ENCODE data around the gene CRYBG1. TPM values are rescaled to one million over a fixed set of nuclear protein-coding genes. Genes with fewer than 3 reads are reported as not detected.

Gene CRYBG1
- total and polyA plus RNA-seq, 2 donors (not counting 3 experiments of a cell fraction or from before 2014, with no cell fraction given), result 4.1 to 30.1 TPM

DNA sequence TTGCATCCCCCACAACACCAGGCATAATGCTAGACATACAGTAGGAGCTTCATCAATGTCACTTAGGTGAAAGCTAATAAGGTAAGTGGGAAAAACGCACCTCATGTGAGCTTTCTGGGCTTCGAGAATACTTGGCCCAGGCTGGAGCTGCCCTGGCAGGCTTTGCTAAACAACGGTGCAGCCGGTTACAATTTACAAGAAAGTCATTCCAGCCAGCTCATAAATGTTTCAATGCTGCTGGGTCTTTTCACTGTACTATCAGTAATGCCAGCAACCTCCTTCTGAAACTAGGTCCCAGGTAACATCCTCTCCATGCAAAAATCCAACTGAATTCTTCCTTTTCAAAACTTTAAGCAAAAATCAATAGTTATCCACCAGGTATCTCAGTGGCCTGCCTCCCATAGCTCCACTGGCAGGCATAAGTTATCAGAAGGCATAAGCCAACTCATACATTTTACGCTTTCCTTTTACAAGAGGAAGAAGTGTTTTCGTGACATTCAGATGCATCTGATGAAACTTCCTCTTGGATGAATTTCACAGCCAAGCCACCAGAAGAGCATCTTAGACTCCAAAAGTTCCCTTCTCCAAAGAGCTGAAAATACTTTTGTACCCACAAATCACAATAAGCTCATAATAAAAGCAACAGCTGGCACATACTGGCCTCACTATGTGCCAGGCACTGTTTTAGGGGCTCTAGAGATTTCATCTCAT is 212.5 kb downstream of the CRYBG1 start:
- dilution Hi-C loops (cut with MboI; ENCODE audit: extremely low pct_ligation_motif_present, low sequenced_read_pairs), result loop anchor here (25.0 kb wide), 1 partner anchor 136 kb away; no protein-coding TSS in a partner anchor

More for the DNA sequence above, 212.5 kb downstream of the CRYBG1 start:
- no peaks in the 10 kb centered on the region for H3K79me2 ChIP-seq (ENCODE audit: control insufficient read depth, insufficient read depth, low read length)
- intact Hi-C loops (cut with micrococcal nuclease), result no loop called here
- H2AFZ ChIP-seq (ENCODE audit: low read depth, low read length), result no peak overlapping the region
- CTCF ChIA-PET, result interaction anchor here (1.1 to 23.4 kb wide), 4 partner anchors 35 to 406 kb away, joined by 3 to 397 read pairs (median 5); partner anchors contain the start of gene CRYBG1
- H3K9ac ChIP-seq (replicated peaks; ENCODE audit: extremely low read depth, insufficient read depth, low read length), result no peak overlapping the region
- FAIRE-seq (no peak), DNase-seq (ENCODE audit: low read depth, low spot score) (no peak)
- H3K4me1 ChIP-seq (ENCODE audit: control insufficient read depth, extremely low read depth, insufficient read depth, low read length), result peaks cover 9% of the 10 kb centered on the region
- H3K4me3 ChIP-seq (replicated peaks in 1 of 3; ENCODE audit: insufficient read depth in 1 of 3, low read depth in 1 of 3, low read length in 3 of 3), result no peak overlapping the region
- no peak for TF ChIP-seq EZH2 (IDR thresholded peaks at IDR 0.05; ENCODE audit: borderline replicate concordance, low read depth, low read length, severe bottlenecking)
- no peak for TF ChIP-seq GATA2 (IDR thresholded peaks at IDR 0.05; ENCODE audit: insufficient read depth, insufficient read length, low read depth, low read length)
- TF ChIP-seq, protein P1, sequence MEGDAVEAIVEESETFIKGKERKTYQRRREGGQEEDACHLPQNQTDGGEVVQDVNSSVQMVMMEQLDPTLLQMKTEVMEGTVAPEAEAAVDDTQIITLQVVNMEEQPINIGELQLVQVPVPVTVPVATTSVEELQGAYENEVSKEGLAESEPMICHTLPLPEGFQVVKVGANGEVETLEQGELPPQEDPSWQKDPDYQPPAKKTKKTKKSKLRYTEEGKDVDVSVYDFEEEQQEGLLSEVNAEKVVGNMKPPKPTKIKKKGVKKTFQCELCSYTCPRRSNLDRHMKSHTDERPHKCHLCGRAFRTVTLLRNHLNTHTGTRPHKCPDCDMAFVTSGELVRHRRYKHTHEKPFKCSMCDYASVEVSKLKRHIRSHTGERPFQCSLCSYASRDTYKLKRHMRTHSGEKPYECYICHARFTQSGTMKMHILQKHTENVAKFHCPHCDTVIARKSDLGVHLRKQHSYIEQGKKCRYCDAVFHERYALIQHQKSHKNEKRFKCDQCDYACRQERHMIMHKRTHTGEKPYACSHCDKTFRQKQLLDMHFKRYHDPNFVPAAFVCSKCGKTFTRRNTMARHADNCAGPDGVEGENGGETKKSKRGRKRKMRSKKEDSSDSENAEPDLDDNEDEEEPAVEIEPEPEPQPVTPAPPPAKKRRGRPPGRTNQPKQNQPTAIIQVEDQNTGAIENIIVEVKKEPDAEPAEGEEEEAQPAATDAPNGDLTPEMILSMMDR (IDR thresholded peaks at IDR 0.05; ENCODE audit: extremely low read depth in 1 of 2, insufficient read depth in 1 of 2, low read depth in 1 of 2, low read length in 2 of 2), result no peak
- no peak for TF ChIP-seq POLR2AphosphoS5 (IDR thresholded peaks at IDR 0.05; ENCODE audit: insufficient read depth, low read depth, low read length)
- no peak for TF ChIP-seq JUN (IDR thresholded peaks at IDR 0.05; ENCODE audit: borderline replicate concordance, insufficient read depth, insufficient read length, low read depth)
- TF ChIP-seq, protein P2, sequence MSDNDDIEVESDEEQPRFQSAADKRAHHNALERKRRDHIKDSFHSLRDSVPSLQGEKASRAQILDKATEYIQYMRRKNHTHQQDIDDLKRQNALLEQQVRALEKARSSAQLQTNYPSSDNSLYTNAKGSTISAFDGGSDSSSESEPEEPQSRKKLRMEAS (IDR thresholded peaks at IDR 0.05; ENCODE audit: insufficient read depth, insufficient read length), result no peak
- no peak for TF ChIP-seq MYC (IDR thresholded peaks at IDR 0.05; ENCODE audit: low read depth, low read length)
- no peak for TF ChIP-seq POLR2A (IDR thresholded peaks at IDR 0.05; ENCODE audit: low read depth, low read length)
- TF ChIP-seq FOS (IDR thresholded peaks at IDR 0.05; ENCODE audit: borderline replicate concordance, insufficient read depth, low read length), result no peak
- no peaks in the 10 kb centered on the region for H3K27me3 ChIP-seq (ENCODE audit: control insufficient read depth in 2 of 2, insufficient read depth in 2 of 2, low read length in 2 of 2)
- no peak overlapping the region for H3K27ac ChIP-seq (ENCODE audit: insufficient read depth, low read depth, low read length)
- no peaks in the 10 kb centered on the region for H3K9me1 ChIP-seq (replicated peaks; ENCODE audit: control insufficient read depth, extremely low read depth, insufficient read depth, low read length)
- POLR2A ChIA-PET, result no interaction called here
- no TSS peak for BruUV-seq (replicated peaks)
- no peaks in the 10 kb centered on the region for H3K9me3 ChIP-seq (replicated peaks; ENCODE audit: control insufficient read depth, insufficient read depth, low read length)
- H4K20me1 ChIP-seq (replicated peaks; ENCODE audit: control insufficient read depth, extremely low read depth, insufficient read depth, low read length), result no peaks in the 10 kb centered on the region
- peaks cover 0 to 2% of the 10 kb centered on the region in 2 experiments for H3K36me3 ChIP-seq (ENCODE audit: control insufficient read depth in 2 of 2, extremely low read depth in 1 of 2, insufficient read depth in 2 of 2, low read length in 2 of 2)
- H3K4me2 ChIP-seq (ENCODE audit: insufficient read depth, low read length), result no peak overlapping the region
